Measurements from ENCODE around the gene VAC14.

VAC14 gene

GRCh38 chr16:70784692-70785555 lies 16.0 kb downstream of the VAC14 start:
- DNase-seq = no peak

GRCh38 chr16:70782237-70782636 lies 18.7 kb downstream of the VAC14 start:
- DNase-seq = no peak

- DNase-seq = no peak
Measured at GRCh38 chr16:70781800-70782199, 19.2 kb downstream of the VAC14 start.

DNA sequence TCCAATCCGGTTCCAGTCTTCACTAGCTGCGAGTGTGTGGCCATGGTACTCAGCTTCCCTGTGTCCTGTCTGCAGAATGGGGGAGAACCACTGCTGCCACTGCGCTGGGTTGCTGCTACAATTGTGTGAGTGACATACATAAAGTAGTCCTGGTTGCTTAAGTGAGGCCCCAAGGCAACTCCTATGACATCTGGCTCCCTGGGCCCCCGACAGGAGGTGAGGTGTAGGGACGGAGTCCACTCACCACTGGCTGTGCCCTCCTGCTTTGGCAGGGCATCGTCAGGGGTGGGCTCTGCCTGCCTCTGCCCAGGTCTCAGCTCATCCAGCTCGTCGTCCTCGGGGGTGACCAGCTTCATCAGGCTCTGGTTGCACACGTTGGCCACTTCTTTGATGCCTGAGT lies 20.4 kb downstream of the VAC14 start:
- DNase-seq = no peak

- DNase-seq = no peak
Measured at GRCh38 chr16:70779361-70779760, 21.6 kb downstream of the VAC14 start.

- DNase-seq = no peak
Measured at GRCh38 chr16:70778901-70779309, 22.1 kb downstream of the VAC14 start.

DNA sequence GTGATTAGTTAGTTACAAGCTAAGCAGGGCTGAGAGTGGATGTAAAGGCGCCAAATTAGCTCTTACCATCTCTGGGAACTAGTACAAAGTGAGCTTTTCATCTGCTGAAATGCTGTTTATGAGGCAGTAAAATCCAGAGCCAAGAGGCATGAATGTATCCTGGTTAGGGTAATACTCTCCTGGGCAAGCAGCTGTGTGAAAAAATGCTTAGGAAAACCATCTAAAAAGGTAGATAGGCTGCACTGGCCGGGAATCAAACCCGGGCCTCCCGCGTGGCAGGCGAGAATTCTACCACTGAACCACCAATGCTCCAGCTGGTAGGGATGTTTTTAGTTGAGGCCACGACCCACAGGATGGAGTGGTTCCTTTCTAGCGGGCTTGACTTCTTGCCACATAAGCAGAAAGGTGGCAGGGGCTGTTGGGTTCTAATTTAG lies 23.0 kb downstream of the VAC14 start:
- DNase-seq = no peak

GRCh38 chr16:70777496-70777895 lies 23.5 kb downstream of the VAC14 start:
- DNase-seq = no peak

- no peak for DNase-seq
Measured at GRCh38 chr16:70775399-70775798, 25.6 kb downstream of the VAC14 start.

DNA sequence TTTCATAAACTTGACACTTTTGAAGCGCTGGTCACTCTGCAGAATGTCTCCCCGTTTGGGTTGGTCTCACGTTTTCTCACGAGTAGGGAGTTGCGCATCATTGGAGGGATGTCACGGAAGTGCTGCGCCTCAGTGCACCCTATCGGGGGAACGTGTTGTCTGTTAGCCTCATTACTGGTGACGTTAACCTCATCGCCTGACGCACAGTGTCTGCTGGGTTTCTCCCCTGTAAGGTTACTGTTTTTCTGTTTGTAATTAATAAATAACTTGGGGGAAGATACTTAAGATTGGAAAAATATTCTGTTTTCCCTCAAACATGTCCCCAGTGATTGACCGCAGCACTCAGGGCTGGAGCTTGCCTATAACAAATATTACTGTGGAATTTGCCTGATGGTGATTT lies 26.7 kb downstream of the VAC14 start:
- no peak for DNase-seq

DNA sequence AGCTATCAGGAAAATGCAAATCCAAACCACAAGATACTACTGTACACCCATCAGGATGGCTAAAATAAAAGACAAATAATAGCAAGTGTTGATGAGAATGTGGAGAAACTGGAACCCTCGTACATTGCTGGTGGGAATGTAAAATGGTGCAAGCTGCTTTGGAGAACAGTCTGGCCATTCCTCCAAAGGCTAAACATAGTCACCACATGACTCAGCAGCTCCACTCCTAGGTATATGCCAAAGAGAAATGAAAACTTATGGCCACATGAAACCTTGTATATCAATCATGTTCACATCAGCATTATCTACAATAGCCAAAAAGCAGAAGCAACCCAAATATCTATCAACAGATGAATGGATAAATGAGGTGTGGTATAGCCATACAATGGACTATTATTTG lies 28.5 kb downstream of the VAC14 start:
- DNase-seq = no peak

DNA sequence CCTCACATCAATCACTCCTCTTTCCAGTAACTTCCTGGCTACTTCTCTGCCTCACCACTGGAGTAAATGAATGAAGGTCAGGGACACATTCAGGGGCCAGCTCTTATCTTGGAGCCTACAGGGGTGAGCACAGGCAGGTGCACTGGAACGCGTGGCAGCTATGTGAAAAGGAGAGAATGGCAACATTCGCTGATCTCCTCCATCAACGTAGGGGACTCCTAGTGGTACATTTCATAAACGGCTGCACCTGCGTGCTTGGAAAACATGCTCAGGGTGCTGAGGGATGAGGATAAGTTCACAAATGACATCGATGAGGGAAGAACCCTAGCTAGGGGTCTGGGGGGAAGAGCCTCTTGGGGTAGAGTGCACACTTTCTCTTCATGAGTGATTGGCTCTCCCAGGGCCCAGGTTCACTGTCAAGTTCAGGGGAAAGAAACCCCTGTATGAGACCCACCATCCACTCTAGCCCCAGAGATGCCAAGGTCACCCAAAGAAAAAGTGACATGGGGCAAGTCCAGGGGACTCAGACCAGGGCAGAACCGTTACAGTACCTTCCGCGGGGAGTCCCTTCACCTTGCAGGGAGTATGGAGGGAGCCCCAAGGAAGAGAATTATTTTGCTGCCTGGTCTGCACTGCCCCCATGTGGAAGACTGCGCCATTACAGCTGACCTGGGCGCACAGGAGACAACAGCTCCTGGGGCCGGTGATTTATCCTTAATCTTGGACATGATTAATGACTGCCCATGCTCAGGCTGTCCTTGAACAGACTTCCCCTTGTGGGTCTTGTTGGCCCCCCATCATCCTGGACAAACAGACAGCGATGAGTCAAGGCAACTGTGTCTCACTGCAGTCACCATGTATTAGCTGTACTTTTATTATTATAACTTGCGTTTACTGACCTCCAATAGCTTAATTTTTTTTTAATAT lies 30.1 kb downstream of the VAC14 start:
- DNase-seq = no peak

- no peak for DNase-seq
Measured at GRCh38 chr16:70770291-70770625, 30.7 kb downstream of the VAC14 start.

- no peak for DNase-seq
Measured at GRCh38 chr16:70769761-70770160, 31.2 kb downstream of the VAC14 start.

- DNase-seq = no peak
Measured at GRCh38 chr16:70769131-70769530, 31.8 kb downstream of the VAC14 start.

GRCh38 chr16:70768203-70768580 lies 32.8 kb downstream of the VAC14 start:
- no peak for DNase-seq

- no peak for DNase-seq
Measured at GRCh38 chr16:70767377-70768202, 33.4 kb downstream of the VAC14 start.

DNA sequence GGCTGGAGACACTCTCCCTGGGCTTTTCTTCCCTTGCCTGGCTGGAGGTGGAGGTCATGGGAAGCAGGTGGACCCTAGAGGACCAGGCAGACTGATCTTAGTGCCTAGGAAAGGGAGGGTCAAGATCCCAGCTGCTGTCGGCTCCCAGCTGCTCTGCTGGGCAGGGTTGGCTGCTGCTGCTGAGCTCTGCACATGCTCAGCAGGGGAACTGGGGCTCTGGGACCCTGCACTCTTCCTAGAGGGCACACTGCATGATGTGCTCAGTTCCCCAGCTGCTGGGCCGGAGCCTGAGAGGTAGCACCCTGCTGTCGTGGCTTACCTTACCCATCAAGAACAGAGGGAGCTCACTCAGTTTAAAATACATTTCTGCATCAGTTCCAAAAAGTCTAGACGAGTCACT lies 34.3 kb downstream of the VAC14 start:
- DNase-seq = no peak

DNA sequence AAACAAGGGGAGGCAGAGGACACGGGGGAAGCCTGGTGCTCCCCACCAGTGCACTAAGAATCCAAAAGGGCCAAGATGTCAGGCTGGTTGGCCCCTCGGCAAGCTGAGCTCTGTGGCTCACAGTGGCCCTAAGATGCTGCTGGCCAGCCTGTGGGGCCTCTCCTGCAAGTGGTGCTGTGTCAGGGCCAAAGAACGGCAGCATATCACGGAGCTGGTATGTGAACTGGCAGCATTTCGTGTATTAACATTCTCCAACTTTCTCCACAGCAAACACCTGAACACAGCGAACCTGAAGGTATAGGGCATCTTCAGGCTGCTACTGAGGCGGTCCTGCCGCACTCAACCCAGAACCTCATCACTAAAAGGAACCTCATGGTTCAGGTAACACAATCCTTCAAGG lies 34.8 kb downstream of the VAC14 start:
- DNase-seq = no peak

DNA sequence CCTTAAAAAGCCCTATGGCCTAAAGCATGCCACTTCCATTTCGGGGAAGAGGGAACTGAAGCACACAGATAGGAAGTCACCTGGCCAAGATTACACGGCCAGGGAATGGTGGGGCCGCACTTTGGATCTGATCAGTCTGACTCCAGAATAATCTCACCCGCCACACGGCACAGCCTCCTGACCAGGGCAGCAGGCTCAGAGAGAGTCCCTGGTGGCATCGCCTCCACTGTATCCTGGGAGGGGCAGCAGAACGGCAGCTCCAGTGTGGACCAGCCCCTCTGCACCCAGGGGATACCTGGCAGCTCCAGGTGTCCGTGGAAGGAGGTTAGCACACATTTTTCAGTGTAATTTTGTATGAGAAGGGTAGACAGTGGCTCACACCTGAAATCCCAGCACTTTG lies 35.5 kb downstream of the VAC14 start:
- no peak for DNase-seq

DNA sequence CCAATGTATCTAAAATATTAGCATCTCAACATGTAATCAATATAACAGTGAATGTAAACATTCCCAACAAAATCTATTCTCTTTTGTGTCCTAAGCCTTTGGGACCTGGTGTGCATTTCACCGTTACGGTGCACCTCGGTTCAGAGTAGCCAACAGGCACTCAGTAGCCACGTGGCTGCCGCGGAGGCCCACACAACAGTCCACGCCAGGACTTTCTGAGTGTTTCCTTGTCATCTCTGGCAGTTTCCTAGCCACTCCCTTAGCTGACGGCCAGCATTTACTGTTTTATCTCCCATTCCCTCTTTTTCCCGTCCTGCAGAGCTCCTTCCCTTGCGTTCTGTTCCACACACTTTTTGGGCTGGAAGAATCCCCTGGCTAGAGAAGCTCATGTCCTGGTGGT lies 36.3 kb downstream of the VAC14 start:
- DNase-seq = no peak

DNA sequence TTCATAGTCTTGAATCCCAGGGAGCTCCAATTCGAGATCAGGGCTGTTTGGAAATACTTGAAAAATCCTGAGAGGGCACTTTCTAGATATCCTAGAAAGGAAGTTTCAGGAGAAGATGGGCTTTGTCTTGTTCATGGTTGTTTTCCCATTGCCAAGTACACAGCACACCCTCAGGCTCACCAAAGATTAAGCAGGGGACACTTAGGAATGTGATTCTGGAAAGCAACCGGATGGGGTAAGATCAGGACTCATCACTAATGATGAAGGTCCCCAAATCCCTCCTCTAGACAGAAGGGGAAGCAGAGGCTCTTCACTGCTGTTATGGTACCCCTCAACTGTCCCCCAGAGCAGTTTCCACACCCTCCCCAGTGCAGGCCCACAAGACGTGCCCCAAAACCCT lies 40.7 kb downstream of the VAC14 start:
- no peak for DNase-seq

GRCh38 chr16:70759666-70760065 lies 41.3 kb downstream of the VAC14 start:
- no peak for DNase-seq
